Subcutaneous abdominal adipose tissue (tissue), 5 donors: ENCODE data around the gene RNF150.
"Not testable (repeated sequence)": the region's sequence is repeated elsewhere in the genome, so short reads cannot be mapped to it uniquely, and the experiment has no call there.

Experiments used
- H3K27ac ChIP-seq: one replicate; pipeline ENCODE4 v1.7.0; 2013; ENCODE audit warnings: low read depth, mild to moderate bottlenecking, inconsistent platforms, low read length, moderate library complexity
- H3K27me3 ChIP-seq, 5 donors: one replicate each; pipeline ENCODE4 v1.7.0; 2013; ENCODE audit warnings: low read length in 5 of 5, inconsistent platforms in 1 of 5; ENCODE audit not compliant: control insufficient read depth in 5 of 5, insufficient read depth in 4 of 5
- H3K36me3 ChIP-seq, 5 donors: one replicate each; pipeline ENCODE4 v1.7.0; 2013; ENCODE audit warnings: low read length in 5 of 5; ENCODE audit not compliant: control insufficient read depth in 5 of 5, insufficient read depth in 5 of 5
- H3K4me1 ChIP-seq, 5 donors: one replicate each; pipeline ENCODE4 v1.7.0; 2013; ENCODE audit warnings: low read length in 5 of 5, mild to moderate bottlenecking in 3 of 5, moderate library complexity in 1 of 5; ENCODE audit not compliant: control insufficient read depth in 5 of 5, insufficient read depth in 5 of 5
- H3K4me3 ChIP-seq, 5 donors: one replicate each; pipeline ENCODE4 v1.7.0; 2013; ENCODE audit warnings: low read length in 5 of 5, low read depth in 1 of 5
- H3K9ac ChIP-seq, 5 donors: one replicate each; pipeline ENCODE4 v1.7.0; 2013; ENCODE audit warnings: low read length in 5 of 5, mild to moderate bottlenecking in 4 of 5, moderate library complexity in 3 of 5
- H3K9me3 ChIP-seq, 5 donors: one replicate each; pipeline ENCODE4 v1.7.0; 2013; ENCODE audit warnings: low read length in 5 of 5; ENCODE audit not compliant: control insufficient read depth in 5 of 5
- donor health status: healthy.
- donor health status: healthy.
- donor health status: healthy.
- donor health status: healthy.
- donor health status: healthy.

The RNF150 gene

DNA sequence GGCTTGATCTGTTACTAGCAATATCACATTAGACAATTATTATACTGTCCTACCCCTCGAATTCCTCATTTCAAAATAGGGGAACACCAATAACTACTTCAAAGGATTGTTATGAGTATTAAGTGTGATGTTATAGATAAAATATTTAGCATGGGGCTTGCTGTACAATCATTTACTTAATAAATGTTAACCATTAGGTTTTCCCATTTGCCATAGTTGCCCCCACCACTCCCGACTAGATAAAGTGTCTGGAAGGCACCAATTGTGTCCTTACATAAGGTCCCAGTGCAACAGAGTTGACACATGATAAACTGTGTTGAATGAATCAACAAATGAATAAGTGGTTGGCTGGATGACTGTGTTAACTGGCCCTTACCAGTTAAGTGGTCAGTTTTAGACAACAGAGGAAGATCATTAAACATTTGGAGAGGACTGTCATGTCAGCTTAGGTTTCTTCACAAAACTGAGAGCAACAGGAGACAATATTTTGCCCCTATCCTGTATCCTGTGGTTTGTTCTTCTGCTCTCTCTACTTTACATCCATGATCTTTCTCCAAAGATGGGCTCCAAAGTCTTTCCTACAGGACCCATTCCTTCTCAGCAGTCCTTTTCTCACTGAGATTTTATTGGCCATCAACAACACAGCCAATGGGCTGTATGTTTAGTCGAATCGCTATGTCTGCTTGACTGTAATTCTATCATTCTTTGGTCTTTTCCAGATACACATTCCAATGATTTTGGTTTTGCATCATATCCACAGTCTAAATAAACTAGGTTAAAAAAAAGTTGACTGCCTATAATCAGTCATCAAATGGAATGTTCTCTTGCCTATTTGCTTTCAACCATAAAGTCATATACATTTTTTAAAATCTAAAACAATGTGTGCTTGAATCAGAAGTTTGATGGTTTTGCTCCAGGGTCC, 74.4 kb downstream of the RNF150 start:
- no peaks in the 10 kb centered on the region for H3K4me1 ChIP-seq
- no peak overlapping the region for H3K9ac ChIP-seq
- H3K36me3 ChIP-seq: no peaks in the 10 kb centered on the region
- no peak overlapping the region for H3K4me3 ChIP-seq
- no peaks in the 10 kb centered on the region for H3K9me3 ChIP-seq
- H3K27me3 ChIP-seq: no peaks in the 10 kb centered on the region
- no peak overlapping the region for H3K27ac ChIP-seq

DNA sequence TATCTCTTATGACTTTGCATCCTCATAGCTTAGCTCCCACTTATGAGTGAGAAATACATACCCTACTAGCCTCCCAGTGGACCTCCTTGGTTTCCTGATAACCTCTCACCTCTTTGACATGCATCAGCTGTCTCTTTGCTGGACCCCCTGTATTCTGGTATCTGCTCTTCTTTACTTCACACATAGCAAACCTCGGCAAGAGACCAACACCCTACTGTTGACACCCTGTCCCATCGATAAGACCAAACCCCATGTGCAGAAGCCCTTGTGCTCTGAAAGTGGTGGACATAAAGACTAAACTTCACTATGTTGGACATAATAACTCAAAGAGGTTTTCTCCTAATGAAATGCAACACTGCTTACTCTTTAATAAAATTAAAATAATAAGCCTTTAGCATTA, 75.7 kb downstream of the RNF150 start:
- Histone ChIP-seq H3K9ac (no peak overlapping the region), H3K27ac (no peak overlapping the region), H3K4me1 (no peaks in the 10 kb centered on the region), H3K36me3 (no peaks in the 10 kb centered on the region), H3K27me3 (no peaks in the 10 kb centered on the region), H3K9me3 (no peaks in the 10 kb centered on the region), H3K4me3 (no peak overlapping the region)

DNA sequence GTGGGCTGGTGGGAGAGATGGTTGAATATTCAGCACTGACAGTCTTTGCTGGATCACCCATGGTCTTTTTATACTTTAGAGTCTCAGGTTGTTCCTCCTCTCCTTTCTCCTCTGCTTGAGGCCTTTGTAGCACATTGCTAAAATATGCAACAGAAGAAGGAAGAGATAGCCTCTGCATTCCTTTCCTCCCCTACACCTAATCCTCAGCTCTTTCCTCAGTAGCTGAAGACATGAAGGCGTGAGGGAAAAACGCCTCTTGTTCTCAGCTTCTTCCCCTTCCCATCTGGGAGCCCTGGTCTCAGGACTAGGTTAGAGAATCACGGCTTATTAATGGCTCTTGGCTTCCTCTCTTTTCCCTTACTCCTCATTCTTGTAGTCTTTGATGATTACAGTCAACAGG, 76.8 kb downstream of the RNF150 start:
- no peak overlapping the region for H3K27ac ChIP-seq
- H3K9me3 ChIP-seq: no peaks in the 10 kb centered on the region
- H3K4me1 ChIP-seq: peaks cover 0 to under 1% (median 0%) of the 10 kb centered on the region in 5 donors
- no peak overlapping the region for H3K4me3 ChIP-seq
- no peaks in the 10 kb centered on the region for H3K27me3 ChIP-seq
- no peaks in the 10 kb centered on the region for H3K36me3 ChIP-seq
- no peak overlapping the region for H3K9ac ChIP-seq

DNA sequence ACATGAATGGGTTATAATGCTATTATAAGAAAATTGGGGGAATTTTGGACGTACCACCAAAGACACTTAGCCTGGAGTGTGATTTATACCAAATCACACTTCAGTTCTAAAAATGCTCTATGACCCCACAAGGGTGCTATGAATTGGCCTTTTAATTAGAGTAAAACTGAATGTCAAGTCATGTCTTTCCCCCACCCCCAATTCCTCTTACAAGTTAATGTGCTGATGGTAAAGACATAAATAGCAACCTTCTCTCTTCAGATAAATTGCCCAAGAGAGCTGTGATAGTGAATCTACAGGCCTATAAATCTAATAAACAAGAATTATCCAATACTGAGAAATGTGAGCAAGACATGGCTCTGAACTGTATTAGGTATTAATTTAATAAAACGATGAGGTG, 78.8 kb downstream of the RNF150 start:
- Histone ChIP-seq H3K9ac (no peak overlapping the region), H3K27me3 (no peaks in the 10 kb centered on the region), H3K36me3 (no peaks in the 10 kb centered on the region), H3K9me3 (peaks cover 0 to 6% (median 0%) of the 10 kb centered on the region in 5 donors), H3K27ac (no peak overlapping the region), H3K4me3 (no peak overlapping the region), H3K4me1 (peaks cover 0 to 2% (median 0%) of the 10 kb centered on the region in 5 donors)

DNA sequence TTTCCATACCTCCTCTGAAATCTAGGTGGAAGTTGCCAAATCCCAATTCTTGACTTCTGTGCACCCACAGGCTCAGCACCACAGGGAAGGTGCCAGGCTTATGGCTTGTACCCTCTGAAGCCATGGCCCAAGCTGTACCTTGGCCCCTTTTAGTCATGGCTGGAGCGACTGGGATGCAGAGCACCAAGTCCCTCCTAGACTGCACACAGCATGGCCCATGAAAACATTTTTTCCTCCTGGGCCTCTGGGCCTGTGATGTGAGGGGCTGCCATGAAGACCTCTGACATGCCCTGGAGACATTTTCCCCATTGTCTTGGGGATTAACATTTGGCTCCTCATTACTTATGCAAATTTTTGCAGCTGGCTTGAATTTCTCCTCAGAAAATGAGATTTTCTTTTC, 82.3 kb downstream of the RNF150 start:
- H3K36me3 ChIP-seq, H3K27me3 ChIP-seq, H3K9ac ChIP-seq, H3K4me3 ChIP-seq, H3K4me1 ChIP-seq, H3K9me3 ChIP-seq, H3K27ac ChIP-seq: not testable (repeated sequence)

DNA sequence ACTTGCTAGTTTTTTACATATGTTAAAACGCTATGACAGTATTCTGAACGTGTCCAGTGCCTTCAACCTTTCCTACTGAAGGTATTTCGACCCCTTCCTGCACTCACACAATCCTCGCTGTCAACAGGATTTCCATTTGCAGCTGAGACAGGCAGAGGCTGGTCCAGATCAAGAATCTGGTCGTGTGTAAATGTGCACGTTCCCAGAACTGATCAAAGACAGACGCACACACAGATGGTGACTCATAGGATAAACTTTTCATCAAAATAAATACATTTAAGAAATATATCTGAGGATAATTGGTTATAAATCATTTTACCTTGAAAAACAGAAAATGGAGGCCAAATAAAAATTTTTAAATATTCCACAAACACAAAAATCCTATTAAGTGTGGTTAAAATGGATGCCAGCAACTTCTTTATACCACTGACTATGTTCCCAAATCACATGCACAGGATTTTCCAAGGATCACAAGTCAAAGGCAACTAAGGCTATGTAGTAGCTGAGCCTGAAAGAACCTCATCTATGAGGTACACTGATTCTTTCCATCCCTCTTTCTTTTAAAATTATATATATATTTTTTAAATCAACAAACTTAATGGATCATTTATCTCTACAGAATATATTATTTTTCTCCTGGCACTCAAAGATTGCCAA, 85.9 kb downstream of the RNF150 start:
- H3K4me1 ChIP-seq: peaks cover 0 to 5% (median 0%) of the 10 kb centered on the region in 5 donors
- H3K4me3 ChIP-seq: no peak overlapping the region
- peaks cover 0 to 6% (median 0%) of the 10 kb centered on the region in 5 donors for H3K9me3 ChIP-seq
- H3K36me3 ChIP-seq: no peaks in the 10 kb centered on the region
- H3K9ac ChIP-seq: no peak overlapping the region
- no peaks in the 10 kb centered on the region for H3K27me3 ChIP-seq
- H3K27ac ChIP-seq: no peak overlapping the region

DNA sequence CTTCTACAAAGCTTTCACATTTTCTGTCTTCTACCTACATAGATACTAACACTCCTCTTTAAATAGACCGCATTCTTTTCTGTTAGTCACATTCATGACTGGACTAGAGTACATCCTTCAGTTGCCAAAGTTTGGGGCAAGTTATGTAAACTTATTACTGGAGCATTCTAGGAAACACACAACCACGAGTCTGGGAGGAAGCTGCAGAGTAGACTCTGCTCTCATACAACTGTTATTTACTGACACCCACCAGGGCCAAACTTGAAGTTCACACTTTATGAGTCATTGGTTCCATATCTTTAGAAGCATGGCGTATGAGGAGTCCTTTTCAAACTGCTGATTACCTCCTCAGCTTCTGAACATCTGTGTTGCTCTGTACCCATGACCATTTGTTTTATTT, 87.0 kb downstream of the RNF150 start:
- peak overlapping the region; percentile 27 for H3K27ac ChIP-seq

DNA sequence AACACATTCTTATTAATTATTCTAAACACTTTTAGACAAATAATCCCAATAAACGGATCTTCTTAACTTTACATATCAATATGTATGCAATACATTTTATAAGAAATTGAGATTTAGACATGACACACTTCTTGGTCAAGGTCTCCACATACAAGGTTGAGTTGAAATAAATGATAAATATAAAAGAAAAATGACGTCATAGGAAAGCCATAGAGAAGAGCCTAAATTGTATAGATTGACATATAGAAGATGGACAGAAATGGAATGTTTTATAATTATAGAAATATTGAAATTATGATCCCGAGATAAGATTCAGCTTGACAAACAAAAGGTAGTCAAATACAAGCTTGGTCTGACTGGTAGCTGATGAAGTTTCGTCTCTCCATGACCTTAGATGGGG, 87.4 kb downstream of the RNF150 start:
- Histone ChIP-seq H3K4me1 (peaks cover 0 to 5% (median 0%) of the 10 kb centered on the region in 5 donors), H3K27me3 (no peaks in the 10 kb centered on the region), H3K9me3 (peaks cover 0 to 4% (median 0%) of the 10 kb centered on the region in 5 donors), H3K9ac (no peak overlapping the region), H3K4me3 (no peak overlapping the region), H3K36me3 (no peaks in the 10 kb centered on the region), H3K27ac (peak overlapping the region; percentile 27)

More for the DNA sequence above, 87.0 kb downstream of the RNF150 start:
- Histone ChIP-seq H3K36me3 (no peaks in the 10 kb centered on the region), H3K4me1 (peaks cover 0 to 5% (median 0%) of the 10 kb centered on the region in 5 donors), H3K4me3 (no peak overlapping the region), H3K9me3 (peaks cover 0 to 6% (median 0%) of the 10 kb centered on the region in 5 donors), H3K9ac (no peak overlapping the region), H3K27me3 (no peaks in the 10 kb centered on the region)

DNA sequence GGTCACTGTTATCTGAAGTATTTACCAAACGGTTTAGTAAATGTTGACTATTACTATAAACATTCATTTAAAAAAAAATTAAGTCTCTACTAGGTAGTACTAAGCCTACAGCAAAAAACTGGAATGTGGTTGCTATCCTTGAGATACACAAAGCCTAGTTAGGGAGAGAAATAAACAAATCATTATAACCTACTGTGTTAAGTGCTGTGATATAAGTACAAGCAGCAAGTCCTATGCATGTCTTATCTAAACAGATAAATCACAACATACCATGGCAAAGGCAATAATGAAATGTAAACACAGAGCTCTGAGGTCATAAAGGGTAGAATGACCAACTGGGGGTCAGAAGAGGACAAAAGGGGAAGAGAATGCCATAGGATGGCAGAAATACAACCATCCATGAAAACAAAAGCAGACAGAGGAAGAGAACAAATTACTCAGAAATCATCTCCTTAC, 92.2 kb downstream of the RNF150 start:
- Histone ChIP-seq H3K9me3 (no peaks in the 10 kb centered on the region), H3K27me3 (no peaks in the 10 kb centered on the region), H3K27ac (no peak overlapping the region), H3K9ac (no peak overlapping the region), H3K4me1 (peaks cover 0 to 31% (median 10%) of the 10 kb centered on the region in 5 donors), H3K4me3 (no peak overlapping the region), H3K36me3 (no peaks in the 10 kb centered on the region)

DNA sequence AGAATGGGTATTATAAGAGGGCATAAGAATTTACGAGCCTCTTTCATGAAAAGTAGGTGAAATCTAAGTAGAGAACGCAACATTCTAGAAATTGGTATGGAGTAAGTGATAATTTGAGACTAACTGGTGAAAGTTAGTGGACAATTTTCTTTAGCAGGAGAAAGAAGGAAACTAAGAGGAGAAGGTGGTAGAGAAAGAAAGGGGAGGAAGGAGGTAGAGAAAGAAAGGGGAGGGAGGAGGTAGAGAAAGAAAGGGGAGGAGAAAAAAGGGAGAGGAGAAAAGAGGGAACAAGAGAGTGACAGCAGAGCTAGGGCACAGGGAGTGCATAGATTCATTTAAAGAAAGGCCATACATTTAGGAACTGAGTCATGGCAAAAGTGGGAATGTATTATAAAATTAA, 94.1 kb downstream of the RNF150 start:
- H3K27ac ChIP-seq: no peak overlapping the region
- peaks cover 0 to 32% (median 10%) of the 10 kb centered on the region in 5 donors for H3K4me1 ChIP-seq
- no peaks in the 10 kb centered on the region for H3K9me3 ChIP-seq
- H3K9ac ChIP-seq: no peak overlapping the region
- H3K27me3 ChIP-seq: no peaks in the 10 kb centered on the region
- H3K36me3 ChIP-seq: no peaks in the 10 kb centered on the region
- no peak overlapping the region for H3K4me3 ChIP-seq
